GM19351 (cell line): ENCODE results near the gene MAP4K3.
"Not testable (repeated sequence)": the region's sequence is repeated elsewhere in the genome, so short reads cannot be mapped to it uniquely, and the experiment has no call there.

Experiments
- ATAC-seq: cut with Tn5 transposase; IDR thresholded peaks from one replicate; pipeline ENCODE4 v1.9.1; 2021; ENCODE audit warnings: mild to moderate bottlenecking, moderate library complexity; ENCODE audit not compliant: unreplicated experiment

Gene MAP4K3

DNA sequence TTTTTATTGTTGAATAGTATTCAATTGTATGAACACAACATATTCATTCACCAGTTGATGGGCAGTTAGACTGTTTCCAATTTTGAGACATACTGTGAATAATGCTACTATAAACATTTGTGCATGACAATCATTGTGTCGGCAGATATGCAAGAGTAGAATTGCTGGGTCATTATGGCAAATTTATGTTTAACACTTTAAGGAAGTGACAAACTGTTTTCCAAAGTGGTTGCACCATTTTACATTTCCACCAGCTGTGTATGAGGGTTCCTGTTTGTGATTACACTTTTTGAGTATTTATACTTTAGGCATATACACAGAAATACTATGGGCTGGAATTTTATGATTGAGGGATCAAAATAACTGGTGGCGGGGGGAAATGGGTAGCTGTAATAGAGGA, 61.2 kb downstream of the MAP4K3 start:
- no peak for ATAC-seq

DNA sequence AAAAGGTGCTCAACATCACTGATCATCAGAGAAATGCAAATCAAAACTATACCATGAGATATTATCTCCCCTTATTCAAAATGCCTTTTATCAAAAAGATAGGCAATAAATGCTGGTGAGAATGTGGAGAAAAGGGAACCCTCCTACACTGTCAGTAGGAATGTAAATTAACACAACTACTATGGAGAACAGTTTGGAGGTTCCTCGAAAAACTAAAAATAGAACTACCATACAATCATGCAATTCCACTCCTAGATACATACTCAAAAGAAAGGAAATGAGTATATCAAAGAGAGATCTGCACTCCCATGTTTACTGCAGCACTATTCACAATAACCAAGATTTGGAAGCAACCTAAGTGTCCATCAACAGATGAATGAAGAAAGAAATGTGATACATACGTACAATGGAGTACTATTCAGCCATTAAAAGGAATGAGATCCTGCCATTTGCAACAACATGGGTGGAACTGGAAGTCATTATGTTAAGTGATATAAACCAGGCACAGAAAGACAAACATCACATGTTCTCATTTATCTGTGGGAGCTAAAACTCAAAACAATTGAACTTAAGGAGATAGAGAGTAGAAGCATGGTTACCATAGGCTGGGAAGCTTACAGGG, 63.8 kb downstream of the MAP4K3 start:
- ATAC-seq = no peak

DNA sequence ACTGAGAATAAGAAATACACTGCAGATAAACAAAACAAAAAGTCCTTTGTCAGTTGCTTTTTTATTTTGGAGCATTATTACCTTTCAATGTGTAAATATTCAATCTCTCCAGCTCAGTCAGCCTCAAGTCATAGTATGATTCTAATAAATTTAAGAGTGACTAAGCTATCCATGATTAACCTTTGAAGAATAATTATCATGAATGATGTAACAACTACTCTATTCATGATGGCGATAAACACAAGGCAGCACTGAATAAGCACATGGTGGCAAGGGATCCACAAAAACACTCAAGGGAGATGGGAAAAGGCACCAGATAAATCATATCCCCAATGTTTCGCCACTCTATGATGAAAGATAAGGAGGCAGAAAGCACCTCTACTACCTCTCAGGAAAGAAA, 67.0 kb downstream of the MAP4K3 start:
- ATAC-seq = no peak

DNA sequence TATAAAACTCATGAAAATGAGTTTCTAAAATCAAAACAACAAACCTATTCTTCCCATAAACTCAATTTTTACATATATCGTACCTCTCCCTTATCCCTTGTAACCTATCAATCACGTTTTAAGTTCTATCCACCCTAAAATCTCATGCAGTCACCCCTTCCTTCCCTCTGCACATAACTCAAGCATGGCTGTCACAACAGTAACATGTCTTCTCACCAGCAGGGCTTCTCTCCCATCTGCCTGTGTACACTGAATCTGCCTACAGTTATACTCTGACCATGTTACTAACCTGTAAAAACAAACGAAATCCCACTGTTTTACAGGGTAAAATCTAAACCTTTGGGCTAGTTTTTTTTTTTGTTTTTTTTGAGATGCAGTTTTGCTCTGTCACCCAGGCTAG, 68.2 kb downstream of the MAP4K3 start:
- ATAC-seq = no peak

DNA sequence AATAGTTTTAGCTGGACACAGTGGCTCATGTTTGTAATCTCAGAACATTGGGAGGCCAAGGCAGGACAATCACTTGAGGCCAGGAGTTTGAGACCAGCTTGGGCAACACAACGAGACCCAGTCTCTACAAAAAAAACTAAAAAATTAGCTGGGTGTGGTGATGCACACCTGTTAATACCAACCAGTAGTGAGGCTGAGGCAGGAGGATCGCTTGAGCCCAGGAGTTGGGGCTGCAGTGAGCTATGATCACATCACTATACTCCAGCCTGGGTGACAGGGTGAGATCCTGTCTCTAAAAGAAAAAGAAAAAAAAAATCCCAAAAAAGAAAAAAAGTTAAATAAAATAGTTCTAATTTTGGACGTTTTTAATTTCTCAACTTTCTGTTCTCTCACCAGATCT, 68.7 kb downstream of the MAP4K3 start:
- no peak for ATAC-seq

DNA sequence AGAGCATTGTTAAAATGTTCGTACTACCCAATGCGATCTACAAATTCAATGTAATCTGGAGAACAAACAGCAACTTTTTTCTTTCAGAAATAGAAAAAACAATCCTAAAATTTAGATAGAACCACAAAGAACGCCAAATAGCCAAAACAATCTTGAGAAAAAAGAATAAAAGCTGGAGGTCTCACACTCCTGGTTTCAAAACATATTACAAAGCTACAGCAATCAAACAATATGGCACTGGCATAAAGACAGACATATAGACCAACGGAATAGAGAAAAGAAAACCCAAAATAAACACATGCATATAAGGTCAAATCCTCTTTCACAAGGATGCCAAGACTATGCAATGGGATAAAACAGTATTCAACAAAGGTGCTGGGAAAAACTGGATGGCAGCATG, 74.5 kb downstream of the MAP4K3 start:
- ATAC-seq = no peak

DNA sequence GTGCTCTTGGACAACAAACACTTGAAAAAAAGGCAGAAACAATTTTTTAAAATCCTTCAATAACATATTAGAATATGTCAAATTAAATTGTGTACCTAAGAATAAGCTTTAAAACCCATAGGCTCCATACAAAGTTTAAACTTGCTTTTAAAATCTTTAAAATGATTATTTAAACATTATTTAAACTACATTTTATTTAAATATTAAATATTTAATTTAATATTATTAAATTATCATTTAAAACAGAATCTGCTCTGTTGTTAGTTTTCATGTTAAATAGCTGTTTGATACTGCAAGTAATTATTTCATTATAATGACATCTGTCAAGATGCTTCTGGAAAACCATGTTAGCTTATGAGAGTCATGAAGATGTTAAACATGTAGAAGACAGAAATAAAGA, 75.6 kb downstream of the MAP4K3 start:
- no peak for ATAC-seq

DNA sequence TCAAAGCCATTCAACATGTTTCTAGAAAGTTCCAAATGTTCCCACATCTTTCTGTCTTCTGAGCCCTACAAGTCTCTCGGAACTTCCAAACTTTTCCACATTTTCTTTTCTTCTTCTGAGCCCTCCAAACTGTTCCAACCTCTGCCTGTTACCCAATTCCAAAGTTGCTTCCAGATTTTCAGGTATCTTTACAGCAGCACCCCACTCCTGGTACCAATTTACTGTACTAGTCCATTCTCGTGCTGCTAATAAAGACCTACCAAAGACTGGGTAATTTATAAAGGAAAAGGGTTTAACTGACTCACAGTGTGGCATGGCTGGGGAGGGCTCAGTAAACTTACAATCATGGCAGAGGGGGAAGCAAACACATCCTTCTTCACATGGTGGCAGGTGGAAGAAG, 76.7 kb downstream of the MAP4K3 start:
- not testable (repeated sequence) for ATAC-seq

DNA sequence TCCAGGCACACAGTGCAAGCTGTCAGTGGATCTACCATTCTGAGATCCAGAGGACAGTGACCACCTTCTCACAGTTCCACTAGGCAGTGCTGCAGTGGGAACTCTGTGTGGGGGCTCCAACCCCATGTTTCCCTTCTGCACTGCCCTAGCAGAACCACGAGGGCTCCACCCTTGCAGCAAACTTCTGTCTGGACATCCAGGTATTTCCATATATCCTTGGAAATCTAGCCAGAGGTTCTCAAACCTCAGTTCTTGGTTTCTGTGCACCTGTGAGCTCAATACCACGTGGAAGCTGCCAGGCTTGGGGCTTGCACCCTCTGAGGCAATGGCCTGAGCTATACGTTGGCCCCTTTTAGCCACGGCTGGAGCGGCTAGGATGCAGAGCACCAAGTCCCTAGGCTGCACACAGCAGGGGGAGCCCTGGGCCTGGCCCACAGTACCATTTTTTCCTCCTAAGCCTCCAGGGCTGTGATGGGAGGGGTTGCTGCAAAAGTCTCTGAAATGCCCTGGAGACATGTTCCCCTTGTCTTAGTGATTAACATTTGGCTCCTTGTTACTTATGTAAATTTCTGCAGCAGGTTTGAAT, 77.5 kb downstream of the MAP4K3 start:
- no peak for ATAC-seq

DNA sequence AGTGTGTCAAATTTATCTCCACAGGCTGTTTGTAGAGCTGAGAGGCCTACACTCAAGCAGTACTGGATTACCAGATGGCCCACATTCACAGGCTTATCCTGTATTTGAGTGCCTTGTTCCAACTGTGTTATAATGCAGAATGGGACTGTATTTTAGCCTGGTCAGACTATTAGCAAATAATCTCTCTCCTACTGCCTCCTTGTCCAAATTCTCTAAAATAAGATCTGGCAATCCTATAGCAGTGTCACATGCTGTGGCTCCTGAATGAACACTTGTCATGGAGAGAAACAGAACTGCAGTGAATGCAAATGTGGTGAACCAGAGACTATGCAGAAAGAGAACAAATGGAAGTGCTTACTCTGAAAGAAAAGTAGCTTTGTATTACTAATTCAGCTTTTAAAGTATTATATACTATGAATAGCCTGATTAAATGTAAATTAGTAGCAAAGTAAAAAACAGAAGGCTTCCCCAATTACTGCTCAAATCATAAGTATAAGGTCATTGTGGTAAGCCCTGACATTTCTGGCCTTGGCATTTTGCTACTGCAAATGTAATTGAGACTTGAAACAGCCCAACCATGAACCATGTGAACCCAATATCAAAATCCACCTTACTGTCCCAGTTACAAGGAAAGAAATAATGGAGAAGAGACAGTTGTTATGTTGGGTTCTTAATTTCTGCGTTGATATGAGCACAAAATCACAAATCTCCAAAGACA, 80.0 kb downstream of the MAP4K3 start:
- no peak for ATAC-seq

DNA sequence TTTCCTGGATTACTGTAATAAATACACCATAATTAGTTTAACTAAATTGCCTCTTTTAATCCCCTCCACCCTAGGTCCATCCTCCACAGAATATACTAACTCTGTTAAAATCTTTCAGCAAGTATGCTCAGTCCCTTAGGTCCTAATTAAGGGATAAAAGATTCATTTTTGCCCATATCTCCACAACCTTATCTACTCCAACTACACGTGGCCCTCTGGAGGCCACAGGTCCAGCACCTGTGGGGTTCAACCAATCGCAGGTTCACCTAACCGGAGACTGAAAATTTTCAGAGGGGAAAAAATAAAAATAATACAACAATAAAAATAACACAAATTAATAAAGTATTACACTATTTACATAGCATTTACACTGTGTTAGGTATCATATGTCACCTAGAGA, 86.4 kb downstream of the MAP4K3 start:
- ATAC-seq = no peak

DNA sequence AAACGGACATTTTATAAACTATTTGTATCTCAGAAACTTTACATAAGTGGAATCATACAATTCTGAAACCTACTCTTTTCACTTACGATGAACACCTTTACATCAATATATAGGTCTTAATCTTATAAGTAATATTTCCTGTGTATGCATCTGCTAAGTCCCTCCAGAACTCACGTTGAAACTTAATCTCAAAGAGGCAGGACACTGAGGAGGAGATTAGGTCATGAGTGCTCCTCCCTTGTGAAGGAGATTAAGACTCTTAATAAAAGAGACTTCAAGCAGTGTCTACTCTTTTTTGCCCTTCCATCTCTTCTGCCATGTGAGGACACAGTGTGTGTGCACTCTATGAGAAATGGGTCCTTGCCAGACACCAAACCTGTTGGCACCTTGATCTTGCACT, 98.6 kb downstream of the MAP4K3 start:
- ATAC-seq = no peak

DNA sequence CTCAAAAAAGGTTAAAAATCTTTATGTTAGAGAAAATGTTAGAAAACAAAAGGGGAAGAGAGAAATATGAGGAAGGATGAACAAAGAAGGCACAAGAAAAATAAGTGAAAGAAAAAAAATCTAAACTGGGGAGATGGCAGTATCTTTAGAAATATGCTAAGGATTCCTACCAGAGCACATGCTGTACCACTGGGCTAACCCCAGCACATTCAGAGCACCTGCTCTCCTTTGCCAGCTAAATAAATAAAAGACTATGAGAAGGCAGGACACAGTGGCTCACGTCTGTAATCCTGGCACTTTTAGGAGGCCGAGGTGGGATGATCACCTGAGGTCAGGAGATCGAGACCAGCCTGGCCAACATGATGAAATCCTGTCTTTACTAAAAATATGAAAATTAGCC, 101.2 kb downstream of the MAP4K3 start:
- ATAC-seq = no peak

DNA sequence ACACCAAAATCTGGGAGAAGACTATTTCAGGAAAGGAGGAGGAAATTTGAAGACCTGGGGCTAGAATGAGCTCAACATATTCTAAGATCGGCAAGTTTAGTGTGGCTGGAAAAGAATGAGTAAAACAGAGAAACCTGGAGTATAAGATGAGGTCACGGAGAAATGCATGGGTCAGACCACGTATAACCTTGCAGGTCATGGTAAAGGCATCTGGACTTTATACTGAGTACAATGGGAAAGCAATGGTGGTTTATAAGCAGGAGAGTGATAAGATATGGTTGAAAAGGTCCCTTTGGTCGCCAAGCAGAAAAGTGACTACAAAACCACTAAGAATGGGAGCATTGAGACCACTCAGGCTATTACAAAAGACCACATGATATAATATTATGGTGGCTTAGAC, 102.1 kb downstream of the MAP4K3 start:
- ATAC-seq = no peak

DNA sequence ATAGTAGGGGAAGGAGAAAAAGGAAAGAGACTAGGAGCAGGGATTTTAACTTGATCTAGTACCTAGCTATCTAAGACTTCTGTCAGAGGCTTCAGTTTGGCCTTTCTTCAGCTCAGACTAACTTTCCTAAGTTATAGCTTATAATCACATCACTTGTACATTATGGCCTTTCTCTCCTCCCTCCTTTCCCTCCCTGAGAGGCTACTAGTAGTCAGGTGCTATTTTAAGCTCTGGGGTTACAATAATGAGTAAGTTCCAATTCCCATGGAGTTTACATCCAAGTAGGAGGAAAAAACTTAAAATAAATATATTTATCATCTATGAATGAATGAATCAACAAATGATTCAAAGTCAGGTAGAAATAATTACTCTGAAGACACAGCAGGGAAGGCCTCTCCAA, 102.6 kb downstream of the MAP4K3 start:
- no peak for ATAC-seq

DNA sequence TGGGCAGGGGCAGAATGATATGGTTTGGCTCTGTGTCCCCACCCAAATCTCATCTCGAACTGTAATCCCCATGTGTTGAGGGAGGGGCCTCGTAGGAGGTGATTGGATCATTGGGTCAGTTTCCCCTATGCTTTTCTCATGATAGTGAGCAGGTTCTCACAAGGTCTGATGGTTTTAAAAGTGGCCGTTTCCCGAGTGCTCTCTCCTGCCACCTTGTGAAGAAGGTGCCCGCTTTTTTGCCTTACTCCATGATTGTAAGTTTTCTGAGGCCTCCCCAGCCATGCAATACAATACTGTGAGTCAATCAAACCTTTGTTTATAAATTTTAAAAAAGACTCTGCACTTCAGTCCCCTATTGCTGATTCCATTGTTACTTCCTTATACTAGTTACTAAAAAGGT, 110.4 kb downstream of the MAP4K3 start:
- ATAC-seq = no peak

DNA sequence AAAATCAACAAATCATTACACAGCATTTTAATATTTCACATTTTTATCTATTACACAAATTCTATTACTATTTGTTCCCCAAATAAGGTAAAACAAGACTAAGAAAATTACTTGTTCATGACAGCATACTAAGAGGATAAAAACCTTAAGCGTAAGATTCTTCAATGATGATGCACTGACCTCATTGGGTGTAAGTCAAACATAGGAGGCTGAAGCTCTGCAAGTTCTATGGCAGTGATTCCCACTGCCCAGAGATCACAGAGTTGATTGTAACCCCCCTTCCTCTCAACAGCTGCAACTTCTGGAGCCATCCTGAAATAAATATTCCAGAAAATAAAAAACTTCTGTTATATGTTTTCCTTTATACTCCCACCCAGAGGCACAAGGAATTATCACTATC, 111.1 kb downstream of the MAP4K3 start:
- ATAC-seq = no peak

DNA sequence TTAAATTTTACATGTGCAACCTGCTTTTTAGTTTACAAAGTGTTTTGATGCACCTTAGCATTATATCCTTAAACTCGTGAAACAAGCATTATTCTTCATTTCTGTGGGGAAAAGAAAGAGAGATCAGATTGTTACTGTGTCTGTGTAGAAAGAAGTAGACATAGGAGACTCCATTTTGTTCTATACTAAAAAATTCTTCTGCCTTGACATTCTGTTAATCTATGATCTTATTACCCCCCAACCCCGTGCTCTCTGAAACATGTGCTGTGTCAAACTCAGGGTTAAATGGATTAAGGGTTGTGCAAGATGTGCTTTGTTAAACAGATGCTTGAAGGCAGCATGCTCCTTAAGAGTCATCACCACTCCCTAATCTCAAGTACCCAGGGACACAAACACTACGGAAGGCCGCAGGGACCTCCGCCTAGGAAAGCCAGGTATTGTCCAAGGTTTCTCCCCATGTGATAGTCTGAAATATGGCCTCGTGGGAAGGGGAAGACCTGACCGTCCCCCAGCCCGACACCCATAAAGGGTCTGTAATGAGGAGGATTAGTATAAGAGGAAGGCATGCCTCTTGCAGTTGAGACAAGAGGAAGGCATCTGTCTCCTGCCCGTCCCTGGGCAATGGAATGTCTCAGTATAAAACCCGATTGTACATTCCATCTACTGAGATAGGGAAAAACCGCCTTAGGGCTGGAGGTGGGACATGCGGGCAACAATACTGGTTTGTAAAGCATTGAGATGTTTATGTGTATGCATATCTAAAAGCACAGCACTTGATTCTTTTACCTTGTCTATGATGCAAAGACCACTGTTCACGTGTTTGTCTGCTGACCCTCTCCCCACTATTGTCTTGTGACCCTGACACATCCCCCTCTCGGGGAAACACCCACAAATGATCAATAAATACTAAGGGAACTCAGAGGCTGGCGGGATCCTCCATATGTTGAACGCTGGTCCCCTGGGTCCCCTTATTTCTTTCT, 115.7 kb downstream of the MAP4K3 start:
- ATAC-seq = not testable (repeated sequence)

DNA sequence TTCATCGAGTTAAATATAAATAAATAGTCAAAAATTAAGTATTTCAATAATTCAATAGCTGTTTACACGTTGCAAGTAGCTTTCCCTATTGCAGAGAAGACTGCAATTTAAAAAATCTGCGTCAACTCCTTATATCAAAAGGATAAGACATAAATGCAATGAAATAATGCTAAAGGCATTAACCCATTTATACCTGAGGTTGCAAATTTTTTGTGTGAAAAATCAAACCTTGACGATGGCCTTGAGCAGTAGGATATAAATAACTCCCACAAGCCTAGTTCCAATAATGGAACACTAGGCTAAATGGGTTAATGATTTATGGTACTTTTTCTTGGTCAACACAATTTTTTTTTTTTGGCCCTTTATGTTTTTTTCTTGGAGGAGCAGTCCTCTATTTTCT, 116.9 kb downstream of the MAP4K3 start:
- ATAC-seq = no peak

DNA sequence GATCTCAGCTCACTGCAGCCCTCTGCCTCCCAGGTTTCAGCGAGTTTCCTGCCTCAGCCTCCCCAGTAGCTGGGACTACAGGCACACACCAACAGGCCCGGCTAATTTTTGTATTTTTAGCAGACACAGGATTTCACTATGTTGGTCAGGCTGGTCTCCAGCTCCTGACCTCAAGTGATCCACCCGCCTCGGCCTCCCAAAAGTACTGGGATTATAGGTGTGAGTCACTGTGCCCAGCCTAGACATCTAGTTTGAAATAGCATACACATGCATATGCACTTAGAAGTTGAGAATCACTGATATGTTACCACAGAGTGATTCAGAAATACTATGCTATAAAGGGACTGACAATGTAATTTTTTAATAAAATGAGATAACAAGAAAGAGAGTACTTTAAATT, 123.5 kb downstream of the MAP4K3 start:
- ATAC-seq = no peak

DNA sequence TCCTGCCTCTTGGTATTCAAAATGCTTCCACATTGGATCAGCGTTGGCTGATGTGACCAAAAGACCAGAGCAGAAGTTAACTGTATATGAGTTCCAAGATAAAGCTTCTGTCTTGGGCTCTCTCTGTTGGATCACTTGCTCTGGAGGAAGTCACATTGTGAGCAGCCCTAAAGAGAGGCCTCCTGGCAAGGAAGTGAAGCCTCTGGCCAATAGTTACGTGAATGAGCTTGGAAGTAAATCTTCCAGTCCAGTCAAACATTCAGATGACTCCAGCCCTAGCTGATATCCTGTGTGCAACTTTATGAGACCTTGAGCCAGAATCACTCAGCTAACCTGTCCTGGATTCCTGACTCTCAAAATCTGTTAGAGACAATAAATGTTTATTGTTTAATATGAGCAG, 125.6 kb downstream of the MAP4K3 start:
- no peak for ATAC-seq
